HG03469 (cell line): ENCODE measurements around the gene CENPW.

ENCODE experiments used
- ATAC-seq: cut with Tn5 transposase; IDR thresholded peaks from one replicate; pipeline ENCODE4 v1.9.1; 2021; ENCODE audit warnings: mild to moderate bottlenecking, moderate library complexity, moderate number of reproducible peaks; ENCODE audit not compliant: unreplicated experiment

CENPW gene

DNA sequence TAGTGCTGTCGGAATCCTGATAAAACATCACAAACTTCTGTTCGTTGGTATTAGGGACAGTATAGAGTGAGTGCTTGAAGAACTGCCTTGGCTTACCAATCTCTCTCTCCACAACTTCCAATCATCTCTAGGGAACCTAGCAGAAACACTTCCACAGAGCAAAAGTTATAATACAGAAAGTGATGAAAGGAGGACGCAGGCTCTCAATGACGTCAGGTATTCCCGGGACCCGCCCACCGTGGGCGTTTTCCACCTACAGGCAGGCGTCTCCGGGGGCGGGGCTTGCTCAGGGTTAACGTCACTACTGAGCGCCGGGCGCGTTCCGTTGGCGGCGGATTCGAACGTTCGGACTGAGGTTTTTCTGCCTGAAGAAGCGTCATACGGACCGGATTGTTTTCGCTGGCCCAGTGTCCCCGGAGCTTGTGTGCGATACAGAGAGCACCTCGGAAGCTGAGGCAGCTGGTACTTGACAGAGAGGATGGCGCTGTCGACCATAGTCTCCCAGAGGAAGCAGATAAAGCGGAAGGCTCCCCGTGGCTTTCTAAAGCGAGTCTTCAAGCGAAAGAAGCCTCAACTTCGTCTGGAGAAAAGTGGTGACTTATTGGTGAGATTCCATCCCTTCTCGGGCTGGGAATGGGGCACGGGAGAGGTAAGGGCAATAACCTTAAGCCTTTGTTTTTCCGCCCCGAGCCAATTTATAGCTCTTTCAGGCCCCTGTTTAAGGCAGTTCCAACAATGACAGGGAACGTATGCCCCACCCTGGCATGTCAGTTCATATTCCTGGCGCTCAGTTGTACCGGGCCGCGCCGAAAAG is at the start of gene CENPW:
TSS of gene CENPW (plus strand) at position 320 of the 814 bp plus-strand sequence. CDS start at position 479, 159 bp downstream.
- peak; percentile 82 for ATAC-seq

DNA sequence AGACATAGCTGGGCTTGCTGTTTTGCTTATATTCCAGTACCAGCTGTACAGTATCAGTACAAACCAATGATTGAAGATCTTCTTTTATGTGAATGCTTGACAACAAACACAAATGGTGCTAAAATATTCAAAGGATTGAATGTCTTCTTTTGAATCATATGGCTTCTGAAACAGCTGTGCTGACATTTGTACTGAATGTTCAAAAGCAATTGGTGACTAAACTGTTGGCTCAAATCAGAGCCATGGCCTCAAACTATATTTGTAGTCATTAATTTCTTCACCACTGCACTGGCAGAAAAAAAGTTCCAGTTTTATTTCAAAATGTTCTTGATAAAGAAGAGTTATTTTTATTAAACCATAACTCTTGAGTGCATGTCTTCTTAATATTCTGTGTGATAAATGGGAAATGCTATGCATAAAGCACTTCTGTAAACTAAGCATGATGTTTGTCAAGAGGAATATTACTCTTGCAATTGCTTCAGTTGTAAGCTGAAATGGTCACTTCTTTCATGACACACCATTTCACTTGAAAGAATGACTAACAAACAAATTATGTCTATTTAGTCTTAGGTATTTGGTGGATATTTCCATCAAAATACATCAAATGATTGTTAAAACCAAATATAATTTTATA is 45.9 kb upstream of the CENPW start:
- ATAC-seq = no peak

DNA sequence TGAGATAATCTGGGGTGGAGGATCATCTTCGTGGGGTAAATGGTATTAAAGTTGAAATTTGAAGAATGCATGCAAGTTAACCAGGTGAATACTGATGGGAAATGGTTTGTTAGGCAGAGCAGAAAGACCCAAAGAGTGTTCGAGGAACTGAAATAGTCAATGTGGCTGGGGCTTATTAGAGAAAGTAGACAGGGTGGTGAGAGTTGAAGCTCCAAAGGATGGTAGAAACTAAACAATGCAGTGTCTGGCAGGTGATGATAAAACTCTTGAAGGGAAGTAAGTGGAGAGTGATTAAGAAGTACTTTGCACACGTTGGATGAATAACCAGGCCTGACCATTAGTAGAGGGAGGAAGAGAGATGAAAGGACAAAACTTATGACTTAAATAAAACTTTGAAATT is 39.8 kb upstream of the CENPW start:
- no peak for ATAC-seq

DNA sequence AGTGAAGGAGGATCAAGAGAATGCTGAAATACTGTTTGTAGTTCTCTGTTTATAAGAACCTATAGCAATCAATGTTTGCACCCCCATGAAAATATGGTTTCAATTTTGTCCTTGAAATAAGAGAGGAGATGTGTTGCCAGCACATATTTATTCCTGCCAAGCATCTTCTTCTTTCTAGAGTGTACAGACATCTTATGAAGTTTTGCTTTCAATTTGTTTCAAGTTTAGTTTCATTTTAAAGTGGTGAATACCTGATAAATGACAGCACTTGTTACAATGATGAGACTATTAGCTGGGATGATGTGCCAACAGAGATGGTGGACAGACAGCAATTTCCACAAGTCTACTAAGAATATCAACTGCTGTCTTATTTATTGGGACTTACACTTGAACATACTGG is 39.2 kb upstream of the CENPW start:
- peak; percentile 80 for ATAC-seq

DNA sequence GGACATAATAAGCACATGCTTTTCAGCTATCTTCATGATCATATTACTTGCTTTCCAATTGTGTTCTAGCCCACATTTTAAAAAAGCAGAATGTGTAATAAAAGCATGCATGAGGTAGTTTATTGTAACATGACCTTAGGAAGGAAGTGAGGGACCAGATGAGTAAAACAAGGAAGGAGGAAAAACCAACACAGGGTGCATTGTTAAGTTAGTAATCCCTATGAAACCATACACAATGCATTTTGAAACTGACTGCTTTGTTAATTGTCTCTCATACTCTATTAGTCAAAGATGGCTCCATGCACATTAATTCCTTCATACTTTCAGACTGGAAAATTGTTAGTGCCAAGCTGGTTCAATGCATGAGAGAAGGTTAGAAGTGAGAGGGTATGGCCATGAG is 37.7 kb upstream of the CENPW start:
- ATAC-seq = no peak

DNA sequence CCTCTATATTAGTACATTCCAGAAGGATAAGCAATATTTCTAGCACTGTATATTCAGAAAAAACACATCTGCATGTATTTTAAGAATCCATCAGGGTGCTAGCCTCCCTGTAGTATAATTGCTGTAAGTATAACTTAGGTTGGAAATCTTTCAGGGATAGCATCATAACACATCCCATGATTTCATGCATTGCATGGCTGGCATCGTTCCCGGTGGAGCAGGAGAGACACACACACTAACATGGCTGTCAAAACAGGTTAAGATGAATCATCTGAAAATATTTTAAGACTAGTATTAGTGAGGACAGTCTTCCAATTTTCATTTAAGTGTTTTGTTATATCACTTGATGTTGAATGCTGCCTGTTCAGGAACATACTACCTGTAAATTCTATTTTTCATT is 32.1 kb upstream of the CENPW start:
- ATAC-seq = no peak

DNA sequence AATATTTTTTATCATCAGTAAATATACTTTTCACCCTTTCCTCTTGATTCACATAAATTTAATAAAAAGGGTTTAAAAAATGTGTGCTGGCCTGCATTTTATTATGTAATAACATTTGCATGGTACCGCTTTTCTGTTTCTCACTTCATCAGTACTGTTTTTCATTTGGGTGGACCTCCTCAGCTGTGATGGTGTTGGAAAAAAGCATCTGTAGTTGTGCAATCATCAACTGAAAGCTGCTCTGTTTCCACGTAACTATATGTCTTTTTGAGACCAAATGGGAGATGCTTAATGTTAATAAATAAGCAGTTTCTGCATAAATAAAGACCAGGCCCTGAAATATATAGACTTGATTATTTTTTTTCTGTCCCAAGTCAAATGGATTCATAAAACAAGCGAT is 31.6 kb upstream of the CENPW start:
- no peak for ATAC-seq

DNA sequence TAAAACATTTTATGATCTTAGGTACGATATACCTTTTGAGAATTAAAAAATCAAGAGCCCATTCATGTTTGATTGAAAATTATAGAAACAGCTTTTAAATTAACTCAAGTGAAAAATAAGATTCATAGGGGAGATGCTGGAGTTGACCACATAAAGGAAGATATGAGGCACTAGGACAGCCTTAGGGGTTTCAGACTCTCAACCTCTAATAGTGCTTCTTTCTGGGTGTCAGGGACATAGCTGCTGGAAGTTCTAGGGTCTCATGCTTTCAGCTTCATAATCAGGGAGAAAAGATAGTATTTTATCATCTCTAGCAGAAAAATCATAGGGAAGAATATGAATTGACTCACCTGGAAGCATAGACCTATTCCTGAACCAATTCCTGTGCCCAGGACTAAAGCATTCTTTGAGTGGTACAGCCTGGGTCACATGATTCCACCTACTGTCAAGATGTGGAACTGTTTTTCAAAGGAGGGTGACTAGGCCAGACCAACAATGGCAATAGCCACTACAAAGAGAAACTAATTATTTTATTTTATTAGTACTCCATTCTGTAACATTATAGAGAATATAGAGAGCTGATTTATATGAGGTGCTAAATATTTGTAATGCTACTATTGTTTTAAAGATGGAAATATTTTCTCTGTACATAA is 27.8 kb upstream of the CENPW start:
- ATAC-seq = peak; percentile 92

DNA sequence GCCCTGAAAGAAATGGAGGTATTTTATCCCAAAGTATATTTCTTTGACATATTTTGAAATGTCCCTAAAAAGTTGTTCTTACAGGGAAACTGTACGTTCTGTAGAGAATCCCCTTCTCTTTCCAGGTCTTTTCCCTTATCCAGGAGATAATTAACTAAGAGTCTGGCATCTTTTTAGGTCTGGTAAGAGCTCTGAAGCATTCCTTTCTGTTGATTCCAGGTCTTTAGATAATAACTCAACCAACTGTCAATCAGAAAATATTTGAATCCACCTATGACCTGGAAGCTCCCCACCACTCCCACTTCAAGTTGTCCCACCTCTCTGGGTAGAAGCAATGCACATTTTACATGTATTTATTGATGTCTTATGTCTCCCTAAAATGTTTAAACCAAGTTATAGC is 26.0 kb upstream of the CENPW start:
- no peak for ATAC-seq

DNA sequence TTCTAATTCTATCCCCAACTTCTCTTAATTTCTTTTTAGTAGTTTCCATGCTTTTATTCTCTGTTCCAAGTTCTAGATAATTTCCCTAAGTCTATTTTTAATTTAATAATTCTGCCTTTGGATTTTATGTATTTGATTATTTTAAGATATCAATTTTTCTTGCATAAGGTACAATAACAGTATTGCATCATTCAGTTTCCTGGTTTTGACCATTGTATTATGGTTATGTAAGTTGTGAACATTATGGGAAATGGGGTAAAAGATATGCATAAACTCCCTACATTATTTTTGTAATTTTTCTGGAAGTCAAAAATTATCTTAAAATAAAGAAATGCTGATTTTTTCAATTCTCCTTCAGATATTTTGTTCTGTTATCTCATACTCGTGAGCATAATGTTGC is 21.1 kb upstream of the CENPW start:
- no peak for ATAC-seq

DNA sequence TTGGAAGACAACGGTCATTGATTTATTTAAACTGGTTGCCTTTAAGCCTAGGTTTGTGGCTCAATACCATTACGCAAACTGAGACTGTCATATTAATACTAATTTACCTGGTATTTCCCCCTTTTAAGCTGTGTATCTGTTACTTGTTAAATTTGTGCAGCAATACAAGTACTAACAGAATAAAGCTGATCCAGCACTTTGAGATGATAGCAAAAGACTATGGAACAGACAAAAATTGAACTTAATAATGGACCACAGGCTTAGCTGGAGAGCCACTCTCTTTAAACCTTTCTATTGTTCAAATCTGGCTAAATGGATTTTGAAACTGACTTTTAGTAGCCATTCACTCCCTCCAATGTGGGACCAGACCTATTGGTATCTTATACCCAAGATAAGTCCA is 6.2 kb upstream of the CENPW start:
- no peak for ATAC-seq

DNA sequence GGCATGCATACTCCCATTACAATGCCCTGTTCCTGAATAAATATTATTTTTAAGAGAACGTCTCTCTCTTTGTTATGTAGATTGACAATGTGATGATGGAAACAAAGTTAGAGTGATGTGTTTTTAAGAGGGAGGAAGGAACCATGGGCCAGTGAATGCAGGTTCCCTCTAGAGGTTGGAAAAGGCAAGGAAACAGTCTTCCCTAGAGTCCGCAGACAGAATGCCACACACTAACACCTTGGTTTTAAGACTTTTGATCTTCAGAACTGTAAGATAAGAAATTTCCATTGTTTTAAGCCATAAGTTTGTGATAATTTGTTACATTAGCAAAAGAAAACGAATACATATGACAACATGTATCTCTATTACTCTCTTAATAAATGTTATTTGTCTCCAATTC is 4.7 kb upstream of the CENPW start:
- no peak for ATAC-seq

DNA sequence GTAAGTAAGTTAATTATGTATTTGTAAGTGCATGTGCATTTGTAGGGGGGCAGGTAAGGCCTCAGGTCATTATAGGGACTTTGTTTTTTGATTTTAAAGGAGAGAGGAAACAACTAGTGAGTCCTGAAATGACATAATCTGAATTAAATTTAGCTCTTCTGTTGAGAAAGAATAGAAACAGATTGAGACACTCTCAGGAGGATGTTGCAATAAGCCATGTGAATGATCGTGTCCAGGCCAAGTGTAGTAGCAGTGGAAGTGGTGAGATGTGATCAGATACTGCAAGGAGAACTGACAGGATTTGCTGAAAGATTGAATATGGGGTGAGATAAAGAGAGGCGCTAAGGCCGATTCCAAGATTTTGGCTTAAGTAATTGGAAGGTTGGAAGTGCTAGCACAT is 2.6 kb upstream of the CENPW start:
- ATAC-seq = no peak

DNA sequence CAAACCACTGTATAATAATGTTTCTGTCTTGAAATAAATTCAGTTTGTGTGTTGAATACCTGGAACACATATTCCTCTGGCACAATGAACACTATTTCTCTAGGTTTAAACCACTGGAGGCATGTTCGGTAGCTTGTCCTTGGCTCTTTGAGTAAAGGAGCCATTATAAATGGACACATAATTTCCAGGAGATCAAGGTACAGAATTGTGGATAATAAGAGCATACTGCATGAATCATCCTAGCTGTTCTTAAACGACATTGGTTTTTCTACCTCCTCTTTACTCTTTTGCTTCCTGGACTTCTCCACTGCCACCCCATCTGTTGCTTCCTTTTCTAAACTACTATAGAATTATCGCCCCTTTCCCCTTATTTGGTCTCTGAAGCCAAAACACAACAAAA is 1.2 kb downstream of the CENPW start:
- ATAC-seq = no peak

DNA sequence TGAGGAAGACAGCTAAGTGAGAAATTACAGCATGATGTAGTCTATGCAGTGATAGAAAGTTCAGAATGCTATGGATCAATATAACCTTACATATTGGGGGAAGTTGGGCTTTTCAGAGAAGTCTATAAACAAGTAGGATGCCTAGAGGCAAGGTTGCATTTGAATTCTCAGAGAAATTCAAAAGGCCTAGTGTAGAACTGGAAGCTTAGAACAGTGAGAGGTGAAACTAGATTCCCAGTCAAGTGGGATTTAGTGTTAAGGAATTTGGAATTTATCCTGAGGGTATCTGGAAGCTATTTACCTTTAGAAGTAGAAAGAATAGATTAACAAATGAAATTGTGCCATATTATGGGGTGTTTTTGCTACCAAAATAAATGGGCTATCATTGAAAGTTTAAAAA is 4.3 kb downstream of the CENPW start:
- no peak for ATAC-seq

DNA sequence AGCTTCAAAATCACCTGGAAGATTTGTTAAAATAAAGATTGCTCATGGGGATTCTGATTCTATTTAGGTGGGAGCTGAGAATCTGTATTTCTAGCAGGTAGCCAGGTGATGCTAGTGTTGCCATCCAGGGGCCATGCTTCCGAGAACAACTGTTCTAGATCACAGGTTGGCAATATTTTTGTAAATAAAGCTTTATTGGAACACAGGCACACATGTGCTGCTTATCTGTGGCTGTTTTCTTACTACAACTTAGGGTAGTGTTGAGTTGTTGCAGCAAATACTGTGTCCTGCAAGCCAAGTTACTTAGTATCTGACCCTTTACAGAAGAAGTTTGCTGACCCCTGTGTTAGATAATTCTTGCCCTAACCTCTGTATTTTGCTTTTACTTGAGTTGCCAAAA is 12.0 kb downstream of the CENPW start:
- no peak for ATAC-seq

DNA sequence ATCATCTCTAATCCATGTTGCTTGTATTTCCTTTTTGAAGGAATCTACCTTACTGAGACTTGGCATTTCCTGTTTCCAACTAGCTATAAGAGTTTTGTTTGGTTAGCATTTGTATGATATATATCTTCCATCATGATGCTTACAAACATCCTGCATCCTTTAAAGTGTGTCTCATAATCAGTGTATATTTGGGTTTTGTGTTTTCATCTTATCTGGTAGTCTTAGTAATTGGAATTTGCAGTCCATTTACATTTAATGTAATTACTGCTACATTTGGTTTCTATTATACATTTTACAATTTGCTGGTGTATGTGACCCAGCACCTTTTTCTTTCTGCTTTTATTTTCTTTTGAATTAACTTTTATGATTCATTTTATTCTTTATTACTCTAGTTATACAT is 12.6 kb downstream of the CENPW start:
- ATAC-seq = no peak

DNA sequence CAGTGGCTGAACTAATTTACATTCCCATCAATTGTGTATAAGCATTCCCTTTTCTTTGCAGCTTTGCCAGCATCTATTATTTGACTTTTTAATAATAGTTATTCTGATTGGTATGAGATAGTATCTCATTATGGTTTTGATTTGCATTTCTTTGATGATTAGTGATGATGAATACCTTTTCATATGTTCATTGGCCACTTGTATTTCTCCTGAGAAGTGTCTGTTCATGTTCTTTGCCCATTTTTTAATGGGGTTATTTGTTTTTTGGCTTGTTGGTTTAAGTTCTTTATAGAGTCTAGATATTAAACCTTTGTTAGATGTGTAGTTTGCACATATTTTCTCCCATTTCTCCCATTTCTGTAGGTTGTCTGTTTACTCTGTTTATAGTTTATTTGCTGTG is 16.6 kb downstream of the CENPW start:
- no peak for ATAC-seq

DNA sequence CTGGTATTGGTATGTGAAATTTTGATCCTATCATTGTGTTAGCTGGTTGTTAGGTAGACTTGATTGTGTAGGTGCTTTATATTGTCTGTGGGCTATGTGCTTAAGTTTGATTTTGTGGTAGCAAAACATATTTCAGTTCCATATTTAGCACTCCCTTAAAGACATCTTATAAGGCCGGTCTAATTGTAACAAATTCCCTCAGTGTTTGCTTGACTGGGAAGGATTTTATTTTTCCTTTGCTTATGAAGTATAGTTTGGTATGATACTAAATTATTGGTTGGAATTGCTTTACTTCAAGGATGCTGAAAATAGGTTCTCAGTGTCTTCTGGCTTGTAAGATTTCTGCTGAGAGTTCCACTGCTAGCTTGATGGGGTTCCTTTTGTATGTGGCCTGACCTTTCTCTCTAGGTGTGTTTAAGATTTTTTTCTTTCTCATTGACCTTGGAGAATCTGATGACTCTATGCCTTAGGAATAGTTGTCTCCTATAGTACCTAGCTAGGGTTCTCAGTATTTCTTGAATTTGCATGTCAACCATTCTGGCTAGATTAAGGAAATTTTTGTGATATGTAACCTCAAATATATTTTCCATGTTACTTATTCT is 20.1 kb downstream of the CENPW start:
- ATAC-seq = no peak

DNA sequence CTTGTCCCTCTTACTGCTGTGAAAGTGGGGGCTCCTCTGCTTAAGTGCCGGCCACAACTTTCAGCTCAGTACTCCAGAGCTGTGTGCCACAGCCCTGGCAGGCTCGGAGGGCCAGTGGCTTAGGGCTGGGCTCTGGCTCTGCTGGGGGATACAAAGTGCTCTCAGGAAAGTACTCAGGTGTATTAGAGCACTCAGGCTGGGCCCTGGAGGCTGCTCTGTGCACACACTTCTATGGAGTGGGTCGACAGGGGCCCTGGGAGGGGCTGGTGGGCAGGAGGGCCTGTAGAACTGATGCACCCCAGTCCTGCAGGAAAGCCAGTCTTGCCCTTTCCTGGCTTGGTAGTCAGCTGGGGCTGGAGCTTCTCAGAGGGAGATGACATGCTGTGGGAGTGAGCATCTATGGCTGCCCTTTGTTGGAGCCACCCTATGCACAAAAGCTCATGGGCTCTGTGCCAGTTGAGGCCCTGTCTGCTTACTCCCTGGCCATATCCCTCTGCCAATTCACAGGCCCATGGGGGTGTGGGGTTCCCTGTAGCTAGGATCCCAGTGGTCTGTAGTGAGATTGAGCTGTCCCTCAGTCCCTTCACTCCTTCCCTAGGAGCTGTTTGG is 22.0 kb downstream of the CENPW start:
- ATAC-seq = no peak

DNA sequence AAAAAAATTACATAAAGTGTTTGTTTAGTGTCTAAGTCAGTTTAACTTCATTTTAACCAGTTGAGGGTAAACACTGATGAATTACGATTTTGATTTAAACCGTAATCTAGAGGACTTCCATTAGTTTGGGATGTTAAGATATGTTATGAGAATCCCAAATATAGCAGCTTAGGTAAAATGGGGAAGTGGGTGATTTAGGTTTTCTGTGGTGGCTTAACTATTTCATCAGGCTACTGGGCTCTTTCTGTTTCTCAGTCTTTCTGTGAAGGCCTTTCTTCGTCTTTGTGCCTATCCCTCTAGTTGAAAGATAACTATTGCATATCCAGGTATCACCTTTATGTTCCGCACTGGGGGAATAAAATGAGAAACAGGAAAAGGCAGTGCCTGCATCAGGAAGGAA is 27.9 kb downstream of the CENPW start:
- no peak for ATAC-seq
